Stimulated activated CD4-positive, alpha-beta T cell treated with anti-CD3 and anti-CD28 coated beads, TNF-alpha, amount 100 ng/mL, for 24 hours (primary cell): ENCODE measurements around the gene CABP4.

Source experiments
- DNase-seq, 3 experiments: peaks; one replicate each; pipeline ENCODE4 v3.0.0-alpha.2; 2020; ENCODE audit warnings: low read depth in 3 of 3

CABP4 gene

DNA sequence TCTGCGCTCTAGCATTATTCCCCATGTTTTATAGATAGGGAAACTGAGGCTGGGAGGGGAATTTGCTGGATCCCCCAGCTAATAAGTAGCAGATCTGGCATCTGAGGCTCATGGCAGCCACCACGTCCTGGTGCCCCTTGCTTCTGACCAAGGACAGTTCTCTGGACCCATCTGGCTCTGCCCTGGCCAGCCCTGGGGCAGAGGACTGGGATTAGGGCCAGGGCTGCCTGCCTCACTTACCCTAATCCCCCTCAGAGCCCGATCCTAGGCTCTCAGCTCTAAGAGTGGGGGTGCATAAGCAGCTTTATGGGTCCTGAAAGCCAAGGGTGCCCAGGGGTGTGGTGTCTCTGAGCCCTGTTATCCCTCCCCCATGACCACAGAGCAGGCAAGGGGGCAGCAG is at the start of gene CABP4:
TSS of gene CABP4 (plus strand) at position 301 of the 400 bp plus-strand sequence. CDS start at position 371, 70 bp downstream.
- DNase-seq = no peak

DNA sequence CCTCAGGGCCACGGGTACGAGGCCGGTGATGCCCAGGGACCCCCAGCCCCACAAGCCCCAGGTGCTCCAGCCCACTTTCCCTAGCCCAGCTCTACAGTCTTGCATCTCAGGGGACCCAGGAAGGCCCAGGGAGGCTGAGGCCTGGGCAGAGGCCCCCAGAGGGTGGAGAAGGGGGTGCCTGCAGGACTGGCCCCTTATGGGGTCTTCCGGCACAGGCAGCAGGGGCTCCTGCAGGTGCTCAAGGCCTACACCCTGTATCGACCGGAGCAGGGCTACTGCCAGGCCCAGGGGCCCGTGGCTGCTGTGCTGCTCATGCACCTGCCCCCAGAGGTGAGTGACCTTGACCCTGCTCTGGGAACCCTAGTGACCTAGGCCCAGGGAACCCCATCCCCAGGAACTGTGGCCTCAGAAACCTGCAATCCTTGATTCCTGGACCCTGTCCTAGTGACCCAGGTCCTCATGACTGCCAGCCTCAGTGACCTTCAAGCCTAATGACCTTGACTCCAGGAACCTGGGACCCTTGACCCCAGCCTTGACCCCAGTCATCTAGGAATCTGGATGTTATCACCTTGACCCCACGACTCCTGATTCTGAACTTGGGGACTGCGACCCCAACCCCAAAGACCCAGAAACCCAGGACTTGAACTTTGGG is 49.3 kb upstream of the CABP4 start:
- no peak for DNase-seq

DNA sequence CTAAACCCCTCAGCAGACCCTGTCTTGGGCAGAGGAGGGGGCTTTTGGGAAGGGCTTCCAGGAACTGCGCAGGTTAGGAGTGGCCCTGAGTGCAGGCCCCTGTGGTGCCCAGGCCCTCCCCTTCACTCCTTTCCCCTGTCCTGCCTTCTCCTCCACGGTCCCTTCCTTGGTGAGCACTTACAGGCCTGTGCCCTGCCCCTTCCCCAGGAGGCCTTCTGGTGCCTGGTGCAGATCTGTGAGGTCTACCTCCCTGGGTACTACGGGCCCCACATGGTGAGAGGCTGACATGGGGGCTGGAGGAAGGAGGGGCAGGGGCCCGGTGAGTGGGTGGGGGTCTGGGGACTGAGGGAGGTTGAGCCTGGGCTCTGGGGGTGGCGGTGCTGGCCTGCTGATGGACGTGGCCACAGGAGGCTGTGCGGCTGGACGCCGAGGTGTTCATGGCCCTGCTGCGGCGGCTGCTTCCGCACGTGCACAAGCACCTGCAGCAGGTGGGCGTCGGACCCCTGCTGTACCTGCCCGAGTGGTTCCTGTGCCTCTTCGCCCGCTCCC is 48.7 kb upstream of the CABP4 start:
- DNase-seq = no peak

DNA sequence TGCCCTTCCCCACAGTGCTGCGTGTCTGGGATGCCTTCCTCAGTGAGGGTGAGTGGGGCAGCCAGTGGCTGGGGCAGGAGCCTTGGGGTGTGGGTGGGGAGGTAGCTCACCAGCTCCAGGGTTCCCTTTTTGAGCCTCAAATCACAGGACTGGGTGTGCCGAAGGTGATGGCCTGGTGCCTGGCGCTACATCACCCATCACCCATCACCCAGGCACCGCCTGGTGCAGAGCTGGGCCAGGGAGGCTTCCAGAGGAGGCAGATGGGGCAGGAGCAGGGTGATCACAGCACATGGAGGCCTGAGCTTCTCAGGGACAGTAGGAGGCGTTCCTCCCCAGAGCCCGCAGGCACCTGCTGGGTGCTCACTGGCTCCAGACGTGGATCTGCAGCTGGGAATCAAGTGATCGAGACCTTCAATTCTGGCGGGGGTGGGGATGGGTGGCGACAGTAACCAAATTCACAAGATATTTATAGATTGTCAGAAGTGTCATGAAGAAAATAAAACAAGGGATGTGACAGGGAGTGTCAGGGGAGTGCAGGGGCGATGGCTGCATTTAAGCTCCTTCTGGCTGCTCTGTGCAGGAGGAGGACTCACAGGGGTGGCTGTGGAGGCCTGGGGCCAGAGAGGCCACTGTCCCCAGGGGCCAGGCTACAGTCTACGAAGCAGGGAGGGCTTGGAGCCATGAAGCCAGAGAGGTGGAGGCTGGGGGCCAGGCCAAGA is 48.0 kb upstream of the CABP4 start:
- DNase-seq = no peak

DNA sequence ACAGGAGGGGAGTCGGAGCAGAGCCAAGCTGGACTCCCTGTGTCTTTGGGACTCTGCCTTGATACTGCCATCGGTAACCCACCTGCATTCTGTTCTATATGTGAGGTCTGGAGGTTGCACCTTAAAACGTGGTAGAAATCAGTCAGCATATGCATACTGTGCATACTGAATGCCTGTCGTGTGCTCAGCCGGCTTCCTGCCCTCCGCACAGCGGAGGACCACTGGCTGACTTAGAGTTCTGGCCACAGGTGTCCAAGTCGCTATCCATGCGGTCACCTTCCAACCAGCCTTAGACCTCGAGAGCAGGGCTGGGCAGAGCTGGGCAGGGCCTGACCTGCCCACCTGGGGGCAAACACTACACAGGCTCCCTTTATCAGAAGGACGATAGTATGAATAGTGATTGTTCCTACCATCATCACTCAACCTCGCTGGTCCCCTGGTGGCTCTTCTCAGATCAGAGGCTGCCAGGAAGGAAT is 47.4 kb upstream of the CABP4 start:
- DNase-seq = no peak

DNA sequence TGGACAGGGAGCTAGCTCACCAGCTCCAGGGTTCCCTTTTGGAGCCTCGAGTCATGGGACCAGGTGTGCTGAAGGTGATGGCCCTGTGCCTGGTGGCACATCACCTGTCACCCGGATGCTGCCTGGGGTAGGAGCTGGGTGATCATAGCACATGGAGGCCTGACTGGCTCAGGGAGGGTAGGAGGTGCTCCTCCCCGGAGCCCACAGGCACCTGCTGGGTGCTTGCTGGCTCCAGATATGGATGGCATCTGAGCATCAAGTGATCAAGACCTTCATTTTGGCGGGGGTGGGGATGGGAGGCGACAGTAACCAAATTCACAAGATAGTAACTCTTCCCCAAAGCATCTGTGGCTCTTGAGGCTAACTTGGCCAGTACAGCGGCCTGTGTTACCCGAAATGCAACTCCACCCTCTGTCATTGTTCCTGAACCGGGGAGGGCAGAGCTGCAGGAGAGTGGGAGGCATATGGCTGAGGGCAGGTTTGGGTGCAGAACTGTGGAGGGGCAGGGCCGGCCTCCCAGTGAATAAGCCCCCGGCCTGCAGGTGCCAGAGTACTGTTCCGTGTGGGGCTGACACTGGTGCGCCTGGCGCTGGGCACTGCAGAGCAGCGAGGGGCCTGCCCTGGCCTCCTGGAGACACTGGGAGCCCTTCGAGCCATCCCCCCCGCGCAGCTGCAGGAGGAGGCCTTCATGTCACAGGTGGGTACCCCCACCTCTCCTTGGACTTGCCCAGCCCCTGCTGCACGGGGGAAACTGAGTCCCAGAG is 46.5 kb upstream of the CABP4 start:
- DNase-seq = no peak

DNA sequence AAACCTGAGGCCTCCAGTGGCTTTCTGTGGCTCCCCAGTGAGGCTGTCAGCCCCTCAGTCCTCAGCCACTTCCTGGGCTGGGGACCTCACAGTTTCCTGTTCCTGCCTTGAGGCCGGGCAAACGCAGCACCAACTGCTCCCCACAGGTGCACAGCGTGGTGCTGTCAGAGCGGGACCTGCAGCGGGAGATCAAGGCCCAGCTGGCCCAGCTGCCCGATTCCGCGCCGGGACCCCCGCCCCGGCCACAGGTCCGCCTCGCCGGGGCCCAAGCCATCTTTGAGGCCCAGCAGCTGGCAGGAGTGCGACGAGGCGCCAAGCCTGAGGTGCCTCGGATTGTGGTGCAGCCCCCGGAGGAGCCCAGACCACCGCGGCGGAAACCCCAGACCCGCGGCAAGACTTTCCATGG is 45.9 kb upstream of the CABP4 start:
- peak in 1 of 3 experiments; percentile 70 for DNase-seq

DNA sequence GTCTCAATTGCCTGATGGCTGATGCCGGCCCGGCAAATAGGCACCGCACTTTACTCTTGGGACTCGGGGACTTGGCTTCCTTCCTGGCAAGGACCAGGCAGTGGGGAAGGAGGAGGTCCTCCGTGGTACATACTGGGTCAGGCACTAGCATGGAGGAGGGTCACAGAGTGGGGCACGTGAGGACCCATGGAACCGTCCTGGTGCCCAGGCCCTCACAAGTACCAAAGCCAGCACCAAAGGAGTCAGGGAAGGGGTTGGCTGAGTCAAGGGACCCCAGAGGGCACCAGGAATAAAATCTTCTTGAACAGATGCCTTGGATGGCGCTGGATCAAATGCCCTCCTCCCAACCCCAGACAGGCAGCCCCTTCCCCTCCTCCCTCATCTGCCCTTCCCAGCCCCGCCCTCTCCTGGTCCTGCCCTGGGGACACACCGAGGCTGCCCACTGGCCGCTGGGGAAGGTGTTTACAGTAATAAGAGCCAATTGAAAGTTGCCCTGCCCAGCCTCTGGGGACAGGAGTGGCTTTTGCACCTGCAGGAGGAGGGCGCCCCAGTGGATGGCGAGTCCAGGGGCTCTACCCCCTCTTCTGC is 45.3 kb upstream of the CABP4 start:
- DNase-seq = no peak

DNA sequence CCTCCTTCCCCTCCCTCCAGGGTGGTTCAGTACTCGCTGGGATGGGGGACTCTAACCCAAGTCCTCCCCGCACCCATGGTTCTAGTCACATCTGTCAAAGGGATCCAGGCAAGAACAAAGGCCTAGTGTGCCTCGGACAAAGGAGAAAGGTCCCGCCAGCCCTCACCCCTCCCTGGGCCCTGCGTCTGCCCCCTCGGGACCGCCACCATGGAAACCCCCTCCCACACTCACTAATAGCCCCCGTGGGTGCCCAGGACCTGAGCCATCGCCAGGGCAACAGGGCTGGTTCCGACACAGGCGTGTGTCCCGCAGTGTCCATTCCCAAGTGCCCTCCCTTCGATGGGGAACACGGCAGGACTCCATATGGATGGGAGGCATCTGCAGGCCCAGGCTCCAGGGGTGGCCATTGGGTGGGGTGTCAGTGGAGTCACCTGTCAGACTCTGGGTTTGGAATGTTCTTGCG is 44.8 kb upstream of the CABP4 start:
- DNase-seq = no peak

DNA sequence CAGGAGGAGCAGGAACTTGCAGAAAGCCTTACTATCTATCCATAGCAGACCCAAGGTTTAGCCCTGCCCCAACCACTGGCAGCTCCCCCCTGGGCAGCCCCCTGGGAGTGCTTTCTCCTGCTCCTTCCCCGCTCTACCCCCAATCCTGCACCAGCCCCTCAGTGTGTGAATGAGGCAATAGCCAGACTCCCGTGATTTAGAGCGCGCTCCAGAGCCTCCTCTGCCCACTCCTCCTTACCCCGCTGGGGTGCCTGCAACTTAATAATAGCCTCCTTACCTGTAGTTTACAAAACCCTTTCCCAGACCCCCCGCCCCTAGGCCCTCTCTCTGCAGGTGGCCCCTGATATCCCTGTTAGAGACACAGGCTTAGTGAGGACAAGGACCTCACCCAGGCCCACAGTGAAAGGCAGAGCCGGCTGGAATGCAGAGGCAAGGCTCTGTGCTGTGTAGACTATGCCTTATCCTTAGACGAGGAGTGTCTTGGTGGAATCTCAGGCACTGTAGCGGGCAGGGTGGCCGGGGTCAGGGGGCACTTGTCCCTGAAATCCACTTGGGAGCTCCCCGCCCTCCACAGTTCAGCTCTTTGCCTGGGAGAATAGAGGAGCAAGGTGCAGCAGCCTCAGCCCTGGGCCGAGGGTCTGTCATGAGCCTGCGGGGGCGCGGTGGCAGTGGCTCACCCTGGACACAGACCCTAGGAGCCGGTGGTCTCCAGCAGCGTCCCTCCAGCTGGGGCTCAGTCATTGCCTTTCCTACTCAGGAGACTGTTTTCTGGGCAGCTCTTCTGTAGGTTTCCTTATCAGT is 44.0 kb upstream of the CABP4 start:
- DNase-seq = no peak

DNA sequence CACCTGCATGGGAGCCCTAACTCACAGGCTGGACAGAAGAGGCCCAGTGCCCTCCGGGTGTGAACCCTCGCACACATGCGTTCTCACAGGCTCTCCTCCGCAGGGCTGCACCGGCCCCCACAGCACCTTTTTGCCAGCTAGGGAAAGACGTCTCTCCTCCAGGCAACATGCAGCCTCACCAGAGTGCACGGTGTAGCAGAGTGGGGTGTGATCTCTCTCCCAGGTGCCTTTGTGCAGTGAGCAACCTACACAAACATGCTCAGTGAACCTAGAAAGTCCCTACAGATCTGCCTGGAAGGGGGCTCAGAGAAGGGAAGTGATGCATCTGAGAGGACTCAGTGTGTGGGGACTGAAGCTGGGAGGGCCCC is 43.4 kb upstream of the CABP4 start:
- no peak for DNase-seq

DNA sequence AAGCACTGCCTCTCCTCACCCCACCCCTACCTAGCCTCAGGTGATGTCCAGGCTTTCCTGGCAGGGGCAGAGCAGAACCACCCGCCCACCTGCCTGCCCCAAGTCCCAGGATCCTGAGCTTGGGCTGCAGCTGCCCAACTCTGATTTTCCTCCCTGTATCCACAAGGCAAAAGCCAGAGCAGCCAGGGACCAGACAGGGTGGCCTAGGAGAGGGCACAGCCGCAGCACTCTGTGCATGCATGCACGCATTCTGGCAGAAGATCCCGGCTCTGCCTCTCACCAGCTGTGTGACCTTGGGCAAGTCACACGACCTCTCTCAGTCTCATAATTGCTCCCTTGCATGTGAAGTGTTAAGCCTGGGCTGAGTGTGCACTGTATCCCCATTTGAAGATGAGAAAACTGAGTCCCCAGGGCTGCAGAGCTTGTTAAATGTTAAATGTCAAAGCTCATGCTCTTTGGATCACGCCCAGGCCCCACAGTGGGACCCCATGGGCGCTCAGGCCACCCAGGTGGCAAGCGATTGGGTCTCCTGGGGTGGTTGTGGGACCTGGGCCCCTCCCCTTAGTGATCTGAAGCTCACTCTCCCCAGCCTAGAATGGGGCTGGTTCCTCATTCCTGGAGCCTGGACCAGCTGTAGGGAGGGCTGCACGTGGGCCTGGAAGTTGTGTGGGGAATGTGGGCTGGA is 42.5 kb upstream of the CABP4 start:
- DNase-seq = no peak

DNA sequence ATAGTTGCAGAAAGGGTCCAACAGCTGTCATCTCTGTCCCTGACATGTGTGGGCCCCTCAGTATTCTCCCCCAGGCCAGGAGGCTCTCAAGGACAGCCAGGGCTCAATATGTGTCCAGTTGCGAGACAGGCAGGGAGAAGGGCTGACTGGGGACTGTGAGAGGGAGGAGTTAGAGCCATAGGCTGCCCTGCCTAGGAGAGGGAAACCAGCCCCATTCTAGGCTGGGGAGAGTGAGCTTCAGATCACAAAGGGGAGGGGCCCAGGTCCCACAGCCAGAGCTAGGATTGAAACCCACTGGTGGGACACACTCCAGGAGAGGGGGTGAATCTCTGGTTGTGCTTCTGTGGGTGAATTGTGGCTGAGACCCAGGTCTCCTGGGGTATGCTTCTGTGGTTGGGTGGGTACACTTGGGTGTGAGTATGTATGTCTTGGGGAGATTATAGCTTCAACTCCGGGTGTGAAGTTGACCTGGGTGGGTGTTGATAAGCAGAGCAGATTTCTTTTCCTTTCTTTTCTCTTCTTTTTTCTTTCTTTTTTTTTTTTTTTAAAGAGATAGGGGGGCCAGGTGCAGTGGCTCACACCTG is 41.8 kb upstream of the CABP4 start:
- DNase-seq = no peak

DNA sequence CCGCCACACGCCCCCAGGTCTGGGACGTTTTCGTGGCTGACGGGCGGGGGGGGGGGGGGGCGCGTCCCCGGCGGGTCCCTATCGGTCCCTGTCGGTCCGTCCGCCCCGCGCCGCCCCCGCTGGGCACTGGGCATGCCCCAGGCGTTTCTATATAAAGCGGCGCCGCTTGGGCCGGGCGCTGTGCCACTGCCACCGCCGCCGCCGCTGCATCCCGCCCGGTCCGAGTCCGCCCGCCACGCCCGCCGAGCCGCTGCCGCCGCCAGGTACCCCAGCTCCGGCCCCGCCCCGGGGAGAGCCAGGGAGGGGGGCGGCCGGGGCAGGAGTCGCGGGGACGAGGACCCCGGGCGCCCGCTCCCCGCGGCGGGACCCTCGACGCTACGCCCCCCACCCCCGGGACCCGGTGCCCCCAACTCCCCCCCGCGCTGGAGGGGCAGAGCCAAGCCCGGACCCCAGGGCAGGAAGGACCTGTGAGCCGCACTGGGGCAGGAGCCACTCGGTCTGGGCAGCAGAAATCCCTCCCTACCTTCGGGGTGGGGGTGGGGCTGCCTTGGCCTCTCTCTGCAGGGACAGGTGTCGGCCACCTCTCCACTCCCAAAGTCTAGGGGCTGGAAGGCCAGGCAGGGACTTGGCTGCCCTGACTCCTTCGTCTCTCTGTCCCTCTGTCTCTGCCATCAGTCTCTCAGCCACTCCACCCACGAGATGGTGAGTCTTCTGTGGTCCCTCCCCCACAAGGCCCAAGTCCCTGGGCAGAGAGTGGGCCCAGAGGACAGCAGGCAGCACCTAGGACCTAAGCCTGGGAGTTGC is 39.5 kb upstream of the CABP4 start, which contains the start of gene CARNS1:
TSS of gene CARNS1 (plus strand) at position 178 of the 804 bp plus-strand sequence. CDS start at position 700, 522 bp downstream.
- DNase-seq = no peak

DNA sequence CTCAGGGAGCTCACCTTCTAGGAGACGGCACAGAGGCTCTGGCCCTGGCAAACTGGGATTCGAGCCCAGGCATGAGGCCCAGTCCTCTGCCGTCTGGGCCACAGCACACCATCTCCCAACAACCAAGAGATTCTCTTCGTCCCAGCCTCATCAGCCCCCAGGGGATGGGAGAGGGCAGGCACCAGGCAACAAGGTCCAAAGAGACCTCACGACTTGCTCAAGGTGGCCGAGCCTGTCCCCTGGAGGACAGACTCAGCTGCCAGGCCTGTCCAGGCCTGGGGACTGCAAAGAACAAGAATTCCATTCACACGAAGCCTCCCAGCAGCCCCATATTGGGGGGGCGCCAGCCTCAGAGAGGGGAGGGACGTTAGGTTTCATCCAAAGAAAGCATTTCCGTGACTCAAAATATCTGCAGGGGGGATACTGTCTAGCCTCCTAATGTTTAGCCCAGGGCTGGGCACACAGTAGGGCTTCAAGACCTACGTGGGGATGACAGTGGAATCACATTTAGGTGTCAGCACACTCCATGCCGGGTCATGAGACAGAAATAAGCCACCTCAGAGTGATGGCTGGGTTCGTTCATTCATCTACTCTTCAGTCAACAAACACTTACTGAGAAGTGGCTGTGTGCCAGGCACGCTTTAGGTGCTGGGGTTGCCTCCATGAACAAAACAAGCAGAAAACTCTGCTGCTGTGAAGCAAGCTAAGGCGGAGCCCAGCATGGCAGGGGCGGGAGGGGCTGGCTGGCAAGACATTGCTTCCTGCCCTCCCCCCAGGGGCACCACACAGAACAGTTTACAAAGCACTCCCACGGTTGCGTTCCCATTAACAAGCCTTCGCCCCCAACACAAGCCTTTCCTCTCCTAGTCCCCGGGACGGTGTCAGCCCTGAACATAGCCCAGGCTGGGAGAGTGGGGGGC is 38.5 kb upstream of the CABP4 start:
- no peak for DNase-seq

DNA sequence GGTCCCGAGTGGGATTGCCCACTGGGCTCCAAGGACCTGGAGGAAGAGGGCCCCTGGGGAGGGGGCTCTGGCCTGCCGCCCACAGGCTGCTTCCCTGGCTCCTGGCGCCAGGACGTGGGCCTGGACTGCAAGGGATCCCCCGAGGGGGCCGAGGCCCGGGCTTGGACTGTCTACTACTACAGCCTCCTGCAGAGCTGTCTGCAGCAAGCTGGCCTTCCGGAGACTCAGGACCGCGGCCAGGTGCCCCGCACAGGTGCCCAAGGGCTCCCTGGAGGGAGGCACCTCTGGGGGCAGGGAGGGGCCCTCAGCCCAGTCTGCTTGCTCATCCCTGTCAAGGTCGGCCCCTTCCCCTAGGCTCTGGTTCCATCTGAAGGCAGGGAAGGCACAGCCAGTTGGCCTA is 37.7 kb upstream of the CABP4 start:
- DNase-seq = no peak

DNA sequence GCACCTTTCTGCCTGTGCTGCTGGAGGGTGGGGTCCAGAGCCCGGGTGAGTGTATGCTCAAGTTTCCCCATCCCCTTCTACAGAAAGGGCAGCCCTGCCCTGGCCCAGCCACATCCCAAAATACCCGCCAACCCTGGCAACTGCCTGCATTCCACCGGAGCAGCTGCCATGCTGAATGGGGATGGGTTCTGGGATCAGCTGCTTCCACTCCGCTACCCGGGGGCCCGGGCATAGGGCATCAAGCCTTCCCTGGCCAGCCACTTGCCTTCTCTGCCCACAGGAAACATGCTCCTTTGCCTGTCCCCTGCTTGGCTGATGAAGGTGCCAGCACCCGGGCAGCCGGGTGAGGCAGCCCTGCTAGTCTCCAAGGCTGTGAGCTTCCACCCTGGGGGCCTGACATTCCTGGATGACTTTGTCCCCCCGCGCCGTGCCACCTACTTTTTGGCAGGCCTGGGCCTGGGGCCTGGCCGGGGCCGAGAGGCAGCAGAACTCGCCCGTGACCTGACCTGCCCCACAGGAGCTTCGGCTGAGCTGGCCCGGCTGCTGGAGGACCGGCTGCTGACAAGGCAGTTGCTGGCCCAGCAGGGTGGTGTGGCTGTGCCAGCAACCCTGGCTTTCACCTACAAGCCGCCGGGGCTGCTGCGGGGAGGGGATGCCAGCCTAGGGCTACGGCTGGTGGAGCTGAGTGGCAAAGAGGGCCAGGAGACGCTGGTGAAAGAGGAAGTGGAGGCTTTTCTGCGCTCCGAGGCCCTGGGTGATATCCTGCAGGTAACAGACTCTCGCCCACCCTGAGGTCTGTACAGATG is 36.5 kb upstream of the CABP4 start:
- no peak for DNase-seq
